K562 (cell line): ENCODE results near the gene RIC8B. TPM values are rescaled to one million over a fixed set of nuclear protein-coding genes. Genes with fewer than 3 reads are reported as not detected.

Experiments used
- ATAC-seq: fragments of 200-7000 bp; cut with Tn5 transposase; 3 replicates; pipeline ENCODE4 v1.9.1; 2020; ENCODE audit warnings: moderate library complexity
- BruUV-seq: library from RNA; stranded (reverse); fragments of 400-500 nt; replicated peaks from 2 replicates; lab custom pipeline; 2021; lab: Mats Ljungman, UMichigan
- CTCF ChIA-PET: fragments of 300-600 bp; formaldehyde crosslinking; extraction: SDS; loops from one replicate; lab custom pipeline; 2021; ENCODE audit warnings: low intra/inter-chr PET ratio; lab: Yijun Ruan, JAX
- POLR2A ChIA-PET: fragments of 300-600, 350-650 bp; sonication (Branson Sonifier 250); formaldehyde crosslinking; extraction: SDS; loops from one replicate; lab custom pipeline; 2021; ENCODE audit warnings: antibody characterized with exemption, inconsistent platforms; lab: Yijun Ruan, JAX
- DNase-seq, 4 experiments: peaks; one replicate each; pipeline versions ENCODE4 v3.0.0 to v3.0.0-alpha.2; 2011 to 2018; ENCODE audit warnings: low spot score in 3 of 4, mixed read lengths in 3 of 4; ENCODE audit errors: extremely low read depth in 1 of 4
- FAIRE-seq: peaks from 2 replicates; lab custom pipeline; 2011; peaks lifted over from hg19 to GRCh38; lab: Jason Lieb, UNC
- H2AFZ ChIP-seq: 2 replicates; pipeline ENCODE4 v1.6.0; 2011; ENCODE audit warnings: low read depth, low read length, control low read depth, inconsistent platforms
- H3K27ac ChIP-seq: fragments of 200-600 bp; 3 replicates; pipeline ENCODE4 v1.8.0; 2011; ENCODE audit warnings: low read depth, mild to moderate bottlenecking, control low read depth, inconsistent platforms, low read length, moderate library complexity, mixed read lengths; ENCODE audit errors: extremely low read depth
- H3K27me3 ChIP-seq, 2 experiments: fragments of 300-600 bp in 1 of 2; 2 replicates in 1 of 2; 3 replicates in 1 of 2; pipeline versions ENCODE4 v1.6.0 to v1.8.0; 2011; ENCODE audit warnings: inconsistent platforms in 2 of 2, low read length in 2 of 2, mild to moderate bottlenecking in 1 of 2, mixed read lengths in 1 of 2, moderate library complexity in 1 of 2; ENCODE audit not compliant: control insufficient read depth in 2 of 2, insufficient read depth in 2 of 2
- H3K36me3 ChIP-seq: fragments of 300-600 bp; 3 replicates; pipeline ENCODE4 v1.8.0; 2011; ENCODE audit warnings: mild to moderate bottlenecking, low read length, inconsistent platforms; ENCODE audit not compliant: control insufficient read depth, insufficient read depth
- H3K4me1 ChIP-seq, 2 experiments: fragments of 200-600 bp in 1 of 2; replicated peaks in 1 of 2; 2 replicates in 1 of 2; 3 replicates in 1 of 2; pipeline versions ENCODE4 v1.5.1 to v1.8.0; 2011; ENCODE audit warnings: inconsistent platforms in 2 of 2, low read length in 2 of 2, mild to moderate bottlenecking in 1 of 2, mixed read lengths in 1 of 2, moderate library complexity in 1 of 2; ENCODE audit not compliant: control insufficient read depth in 2 of 2, insufficient read depth in 2 of 2
- H3K4me2 ChIP-seq: 2 replicates; pipeline ENCODE4 v1.6.1; 2011; ENCODE audit warnings: low read length, control low read depth, inconsistent platforms, mixed read lengths; ENCODE audit not compliant: insufficient read depth
- H3K4me3 ChIP-seq: fragments of 200-600 bp; sonication (generic), shearing (Covaris generic); 2 replicates; pipeline ENCODE4 v1.5.1; 2016; ENCODE audit warnings: control low read depth, inconsistent platforms
- H3K79me2 ChIP-seq: fragments of 200-600 bp; 3 replicates; pipeline ENCODE4 v1.8.0; 2011; ENCODE audit warnings: low read length, inconsistent platforms; ENCODE audit not compliant: control insufficient read depth, insufficient read depth
- H3K9ac ChIP-seq, 2 experiments: 2 replicates each; pipeline versions ENCODE4 v1.6.0 to v1.6.1; 2011; ENCODE audit warnings: low read depth in 2 of 2, low read length in 2 of 2, control low read depth in 1 of 2, inconsistent platforms in 1 of 2, mild to moderate bottlenecking in 1 of 2, mixed read lengths in 1 of 2; ENCODE audit not compliant: insufficient read depth in 1 of 2
- H3K9me1 ChIP-seq: one replicate; pipeline ENCODE4 v1.6.0; 2011; ENCODE audit warnings: inconsistent platforms, mild to moderate bottlenecking, low read length, moderate library complexity; ENCODE audit not compliant: control insufficient read depth, insufficient read depth
- H3K9me3 ChIP-seq: replicated peaks from 2 replicates; pipeline ENCODE4 v1.5.1; 2011; ENCODE audit warnings: low read depth, low read length, inconsistent platforms; ENCODE audit not compliant: control insufficient read depth, insufficient read depth
- H4K20me1 ChIP-seq: replicated peaks from 2 replicates; pipeline ENCODE4 v1.6.1; 2011; ENCODE audit warnings: low read length, inconsistent platforms, mixed read lengths; ENCODE audit not compliant: control insufficient read depth, insufficient read depth
- CBX2 ChIP-seq: fragments of 200-600 bp; sonication (generic); IDR thresholded peaks from one replicate; pipeline ENCODE4 v1.6.1; 2012; ENCODE audit warnings: mild to moderate bottlenecking, low read length, inconsistent platforms; ENCODE audit not compliant: insufficient read depth, poor library complexity, severe bottlenecking
- ELF4 ChIP-seq: fragments of 450-650 bp; formaldehyde crosslinking; IDR thresholded peaks from 2 replicates; pipeline ENCODE4 v1.4.0; 2022; ENCODE audit warnings: missing genetic modification characterization
- ETV5 ChIP-seq: sonication (generic); formaldehyde crosslinking; IDR thresholded peaks from 2 replicates; pipeline ENCODE4 v1.4.0; 2020; ENCODE audit warnings: low read depth, mild to moderate bottlenecking, missing genetic modification reagents
- FOSL1 ChIP-seq: fragments of 200-800 bp; sonication (Bioruptor generic); conservative IDR thresholded peaks from 2 replicates; pipeline ENCODE4 v1.6.1; 2016; ENCODE audit warnings: missing genetic modification characterization, missing compliant biosample characterization
- SRSF9 ChIP-seq: fragments of 200-400 bp; formaldehyde crosslinking; IDR thresholded peaks from 2 replicates; pipeline ENCODE4 v1.6.1; 2017; ENCODE audit warnings: low read depth, low read length, borderline replicate concordance
- TAL1 ChIP-seq: fragments of 450-650 bp; IDR thresholded peaks from 2 replicates; pipeline ENCODE4 v1.6.1; 2016; ENCODE audit warnings: mild to moderate bottlenecking
- ZFPM2 ChIP-seq: fragments of 250-450 bp; sonication (Bioruptor Pico); IDR thresholded peaks from 2 replicates; pipeline ENCODE4 v1.5.1; 2022; ENCODE audit warnings: mild to moderate bottlenecking
- ZNF165 ChIP-seq: fragments of 250-450 bp; sonication (Bioruptor Pico); IDR thresholded peaks from 2 replicates; pipeline ENCODE4 v1.4.0; 2020; ENCODE audit warnings: borderline replicate concordance
- WGBS: fragments of 100-300 bp; shearing (Covaris generic); methylation state at CpG from one replicate; pipeline ENCODE4 v1.1.6; 2016; ENCODE audit warnings: low coverage, mixed read lengths; ENCODE audit not compliant: insufficient coverage; ENCODE audit errors: missing lambda C conversion rate; 5-methylcytosine and 5-hydroxymethylcytosine counted together
- in situ Hi-C: fragments of 300-500 bp; cut with MboI; formaldehyde crosslinking; loops from 4 replicates; pipeline ENCODE4 v1.15.0; 2018; ENCODE audit warnings: inconsistent platforms, mixed read lengths
- intact Hi-C: fragments of 100-400 bp; cut with micrococcal nuclease; formaldehyde crosslinking; loops from 2 replicates; pipeline ENCODE4 v1.14.2; 2022
- polyA plus RNA-seq, 8 experiments: library from polyadenylated mRNA; depleted of rRNA in 4 of 8; stranded (reverse) in 5 of 8; unstranded in 3 of 8; fragments of >200 nt; fragmentation: Nextera tagmentation in 2 of 8; fragmentation: Illumina TruSeq in 1 of 8; extraction: Ambion mirVana in 2 of 8; extraction: Trizol in 1 of 8; gene quantifications; 2 replicates each; pipeline versions ENCODE4 v1.2.1 to v1.2.3, GENCODE V29; 2011 to 2014; ENCODE audit warnings: inconsistent platforms in 1 of 8, missing spikeins in 1 of 8
- total RNA-seq, 7 experiments: library from RNA; depleted of rRNA in 6 of 7; stranded (reverse); fragments of >200 nt in 6 of 7; fragmentation: Illumina TruSeq in 2 of 7; extraction: Trizol in 2 of 7; gene quantifications; 2 replicates each; pipeline versions ENCODE4 v1.2.1 to v1.2.3, GENCODE V29; 2011 to 2021; ENCODE audit warnings: low replicate concordance in 1 of 7
- TF ChIP-seq, protein P1 (sequence below), 2 experiments: fragments of 450-650 bp in 1 of 2; sonication (generic) in 1 of 2; formaldehyde crosslinking in 1 of 2; IDR thresholded peaks in 1 of 2; conservative IDR thresholded peaks in 1 of 2; 2 replicates each; pipeline versions ENCODE4 v1.6.1 to v1.8.1; 2016 to 2023; ENCODE audit warnings: mild to moderate bottlenecking in 2 of 2, moderate library complexity in 2 of 2, inconsistent platforms in 1 of 2, missing genetic modification reagents in 1 of 2

RIC8B gene
- total and polyA plus RNA-seq, 9 of the 15 experiments (the other 6 are each of a cell fraction or from before 2014, with no cell fraction given), result 0.92 to 8.1 (median 4.8) TPM

DNA sequence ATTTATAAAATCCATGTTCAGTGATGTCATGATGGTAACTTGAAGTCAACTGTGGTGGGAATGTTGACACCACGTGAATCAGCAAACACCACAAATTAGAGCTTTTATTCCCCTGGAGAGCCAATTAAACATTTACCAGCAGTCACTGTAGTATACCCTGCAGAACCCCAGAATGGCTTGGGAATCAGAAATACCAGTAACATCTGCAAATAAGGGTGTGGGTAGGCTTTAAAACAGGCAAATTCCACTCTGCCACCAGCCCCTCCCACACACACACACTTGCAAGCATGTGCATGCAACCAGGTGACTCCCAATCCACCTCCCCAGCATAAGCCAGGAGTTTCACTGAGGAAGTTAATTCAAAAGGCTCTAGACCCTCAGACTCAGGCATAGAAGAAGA is 117.6 kb downstream of the RIC8B start:
- Histone ChIP-seq H3K79me2 (no peaks in the 10 kb centered on the region), H3K4me1 (no peaks in the 10 kb centered on the region; a peak in 1 of 5 replicates), H3K9me3 (no peaks in the 10 kb centered on the region), H3K9me1 (no peaks in the 10 kb centered on the region), H2AFZ (no peak overlapping the region)
- no peak for ATAC-seq
- intact Hi-C loops, result no loop called here
- ChIA-PET CTCF (no interaction called here), POLR2A (interaction anchor here (0.5 to 2.0 kb wide), 4 partner anchors 11 to 263 kb away, joined by 3 to 6 read pairs (median 4); no protein-coding TSS in a partner anchor)
- 27% methylated on average over 1 of the region's 1 CpG for WGBS
- TF ChIP-seq ZFPM2 (no peak), ETV5 (CRISPR knock-in tag) (no peak), ZNF165 (no peak), TAL1 (no peak), CBX2 (no peak)
- TF ChIP-seq, all 486 proteins: peak for 0
- Histone ChIP-seq H3K4me2 (no peak overlapping the region), H4K20me1 (no peaks in the 10 kb centered on the region), H3K36me3 (0 out of 3 replicates have a peak, but pooled peaks cover 2% of the 10 kb centered on the region), H3K4me3 (no peak overlapping the region), H3K9ac (no peak overlapping the region), H3K27me3 (peaks cover 0 to under 1% of the 10 kb centered on the region in 2 experiments; a peak in 1 of 5 replicates), H3K27ac (no peak overlapping the region)
- in situ Hi-C loops, result no loop called here
- DNase-seq, result no peak
- no peak for FAIRE-seq
- no TSS peak for BruUV-seq

DNA sequence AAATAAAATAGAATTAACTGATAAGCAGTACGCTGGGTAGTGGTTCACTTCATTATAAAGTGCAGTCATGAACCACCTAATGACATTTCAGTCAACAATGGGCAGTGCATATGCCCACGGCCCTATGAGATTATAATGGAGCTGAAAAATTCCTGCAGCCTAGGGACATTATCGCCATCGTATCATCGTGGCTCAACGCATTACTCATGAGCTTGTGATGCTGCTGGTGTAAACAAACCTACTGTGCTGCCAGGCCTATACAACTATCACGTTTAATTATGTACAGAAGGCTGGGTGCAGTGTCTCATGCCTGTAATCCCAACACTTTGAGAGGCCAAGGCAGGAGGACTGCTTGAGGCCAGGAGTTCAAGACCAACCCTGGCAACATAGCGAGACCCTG is 119.0 kb downstream of the RIC8B start:
- Histone ChIP-seq H3K9me3 (no peaks in the 10 kb centered on the region), H3K4me3 (no peak overlapping the region), H3K79me2 (no peaks in the 10 kb centered on the region), H3K9me1 (no peaks in the 10 kb centered on the region), H2AFZ (no peak overlapping the region), H3K27me3 (peaks cover 0 to 4% of the 10 kb centered on the region in 2 experiments; a peak in 2 of 5 replicates), H3K4me2 (no peak overlapping the region), H3K36me3 (no peaks in the 10 kb centered on the region), H3K9ac (no peak overlapping the region), H4K20me1 (no peaks in the 10 kb centered on the region), H3K27ac (no peak overlapping the region), H3K4me1 (no peaks in the 10 kb centered on the region; a peak in 1 of 5 replicates)
- CTCF ChIA-PET, result no interaction called here
- TF ChIP-seq FOSL1 (tag) (peak; percentile 75), SRSF9 (no peak), ELF4 (no peak)
- TF ChIP-seq, protein P1, sequence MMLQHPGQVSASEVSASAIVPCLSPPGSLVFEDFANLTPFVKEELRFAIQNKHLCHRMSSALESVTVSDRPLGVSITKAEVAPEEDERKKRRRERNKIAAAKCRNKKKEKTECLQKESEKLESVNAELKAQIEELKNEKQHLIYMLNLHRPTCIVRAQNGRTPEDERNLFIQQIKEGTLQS (IDR thresholded peaks at IDR 0.05), result peak; percentile 7; the same call in 1 of the 2 replicates
- TF ChIP-seq, protein P1 (CRISPR knock-in tag; conservative IDR thresholded peaks at IDR 0.05), result no peak
- 18% methylated on average over 8 of the region's 8 CpGs for WGBS
- in situ Hi-C loops (no loop called here), intact Hi-C loops (no loop called here)
- ATAC-seq (no peak), DNase-seq (no peak), FAIRE-seq (no peak)
- POLR2A ChIA-PET, result interaction anchor here (0.8 to 2.0 kb wide), 2 partner anchors 15 to 26 kb away, joined by 3 to 4 read pairs; no protein-coding TSS in a partner anchor
- BruUV-seq, result no TSS peak
